ENCODE data around the gene ERG.

ERG gene

DNA sequence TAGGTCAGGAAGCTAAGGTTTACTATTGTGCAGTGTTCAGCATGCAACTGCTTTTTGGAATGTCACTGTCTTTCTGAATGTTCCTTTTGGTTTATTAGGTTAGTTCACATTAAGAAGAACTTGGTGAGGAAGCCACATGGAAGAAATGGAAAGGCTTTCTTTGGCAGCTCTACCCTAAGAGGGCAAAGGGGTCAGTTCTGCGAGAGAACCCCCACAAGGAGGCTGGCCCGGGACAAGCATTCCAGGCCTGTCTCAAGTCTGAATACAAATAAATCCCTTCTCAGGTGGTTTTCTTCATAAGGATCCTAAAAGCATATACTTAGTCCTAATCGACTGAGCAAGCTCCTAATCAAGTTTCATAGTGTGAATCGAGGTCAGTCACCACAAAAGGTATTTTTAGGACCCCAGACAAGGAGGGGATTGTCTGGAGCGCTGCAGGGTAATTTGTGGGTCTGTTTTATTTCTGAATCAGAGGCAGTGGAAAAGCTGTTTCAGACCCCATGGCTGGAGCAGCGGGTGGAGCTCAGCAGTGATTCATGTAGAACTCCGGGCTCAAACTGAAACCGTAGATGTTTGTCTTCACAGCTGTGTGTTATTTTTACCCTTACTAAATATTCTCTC, 63.3 kb downstream of the ERG start:
- no peak for DNase-seq (ENCODE audit: low spot score)

- DNase-seq (ENCODE audit: low spot score), result no peak
Measured at GRCh38 chr21:38433471-38433870, 64.8 kb downstream of the ERG start.

DNA sequence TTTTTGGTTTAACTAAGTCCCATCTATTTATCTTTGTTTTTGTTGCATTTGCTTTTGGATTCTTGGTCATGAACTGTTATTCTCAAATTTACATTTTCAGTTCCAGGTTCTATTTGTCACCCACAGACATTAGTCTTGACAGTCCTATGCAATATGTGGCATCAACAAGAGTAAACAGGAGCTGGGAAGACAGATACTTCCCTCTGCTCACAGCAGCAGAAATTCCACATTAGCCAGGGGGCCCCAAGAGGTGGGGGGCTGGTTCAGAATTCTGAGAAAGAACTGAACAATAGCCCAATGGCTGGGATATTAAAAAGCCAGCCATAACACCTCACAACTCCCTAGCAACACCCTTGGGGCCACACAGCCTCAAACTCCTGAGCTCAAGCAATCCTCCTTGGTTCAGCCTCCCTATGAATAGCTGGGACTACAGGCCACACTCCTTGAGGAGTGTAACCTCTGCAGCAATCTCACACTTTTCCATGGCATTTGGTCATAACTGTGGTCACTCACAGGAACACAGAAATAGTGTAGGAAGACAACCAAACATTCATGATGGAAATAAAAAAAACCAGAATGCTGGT, 67.8 kb downstream of the ERG start:
- no peak for DNase-seq (ENCODE audit: low spot score)

- DNase-seq (ENCODE audit: low spot score), result no peak
Measured at GRCh38 chr21:38429011-38429410, 69.3 kb downstream of the ERG start.

DNA sequence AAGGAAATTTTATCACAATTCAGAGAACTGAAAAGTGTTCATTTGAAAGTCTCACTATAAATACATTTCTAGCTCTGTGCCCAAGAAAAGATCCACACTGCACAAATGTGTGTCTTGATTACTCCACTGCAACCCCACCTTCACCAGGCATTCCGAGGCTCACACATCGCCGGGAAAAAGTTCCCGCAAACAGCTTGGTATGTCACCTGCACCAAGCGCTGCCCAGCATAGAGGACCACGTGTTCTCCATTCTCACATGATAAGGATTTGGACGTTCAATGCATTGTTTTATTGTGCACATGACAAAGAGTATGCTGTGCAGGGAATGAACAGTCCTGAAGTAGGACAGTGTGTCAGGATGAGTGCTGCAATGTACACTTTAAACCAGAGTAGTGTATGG, 70.1 kb downstream of the ERG start:
- DNase-seq (ENCODE audit: low spot score), result no peak

DNA sequence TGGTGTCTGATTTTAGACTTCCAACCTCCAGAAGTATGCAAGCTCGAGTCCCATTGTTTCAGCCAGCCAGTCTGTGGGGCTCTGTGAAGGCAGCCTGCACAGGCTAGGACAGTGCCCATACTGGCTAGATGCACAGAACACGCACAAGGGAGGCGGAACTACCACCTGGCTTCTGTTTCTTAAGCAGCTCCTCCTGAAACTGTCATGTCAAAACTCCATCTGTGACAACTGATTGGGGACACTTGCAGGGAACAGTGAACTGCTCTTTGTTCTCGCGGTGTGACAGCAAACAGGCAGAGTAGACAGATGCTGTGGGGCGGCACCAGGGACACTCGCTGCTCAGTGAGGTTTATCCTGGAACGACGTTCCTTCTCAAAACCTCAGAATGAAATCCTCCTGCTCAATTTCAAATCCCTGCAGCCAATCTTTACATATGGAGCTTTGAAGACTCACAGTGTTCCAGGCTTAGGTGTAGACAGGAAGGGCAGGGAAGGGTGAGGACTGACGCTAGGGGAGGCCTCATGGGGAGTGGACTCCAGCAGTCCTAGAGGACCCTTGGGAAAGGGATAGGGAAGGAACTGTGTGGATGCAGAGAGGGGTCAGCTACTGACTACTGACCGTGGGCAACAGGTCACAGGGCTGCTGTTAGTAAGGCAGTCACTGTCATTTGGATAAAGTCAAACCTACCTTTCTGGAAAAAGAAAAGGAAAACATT, 73.8 kb downstream of the ERG start:
- DNase-seq (ENCODE audit: low spot score), result no peak

- DNase-seq (ENCODE audit: low spot score), result no peak
Measured at GRCh38 chr21:38422082-38422481, 76.2 kb downstream of the ERG start.

- DNase-seq (ENCODE audit: low spot score), result no peak
Measured at GRCh38 chr21:38420140-38420539, 78.1 kb downstream of the ERG start.

- no peak for DNase-seq (ENCODE audit: low spot score)
Measured at GRCh38 chr21:38417726-38418125, 80.6 kb downstream of the ERG start.

DNA sequence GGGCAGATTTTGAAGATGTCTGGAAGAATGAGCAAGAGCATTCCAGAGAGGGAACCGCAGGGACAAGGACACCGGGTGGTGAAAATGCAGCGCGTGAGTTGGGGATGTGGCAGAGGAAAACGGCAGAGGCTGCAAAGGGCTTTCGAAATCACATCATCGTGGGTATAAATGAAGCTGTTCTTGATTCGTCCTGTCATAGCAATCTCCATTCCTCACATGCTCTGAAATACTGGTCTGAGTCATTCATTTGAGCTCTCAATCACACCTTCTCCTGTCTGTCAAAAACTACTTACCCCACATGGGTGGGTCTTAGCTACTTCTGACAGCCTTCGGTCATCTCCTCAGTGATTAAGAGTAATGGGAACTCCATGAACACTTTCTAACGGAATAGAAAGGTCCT, 81.5 kb downstream of the ERG start:
- no peak for DNase-seq (ENCODE audit: low spot score)

GRCh38 chr21:38413958-38414548, 84.2 kb downstream of the ERG start:
- no peak for DNase-seq (ENCODE audit: low spot score)

DNA sequence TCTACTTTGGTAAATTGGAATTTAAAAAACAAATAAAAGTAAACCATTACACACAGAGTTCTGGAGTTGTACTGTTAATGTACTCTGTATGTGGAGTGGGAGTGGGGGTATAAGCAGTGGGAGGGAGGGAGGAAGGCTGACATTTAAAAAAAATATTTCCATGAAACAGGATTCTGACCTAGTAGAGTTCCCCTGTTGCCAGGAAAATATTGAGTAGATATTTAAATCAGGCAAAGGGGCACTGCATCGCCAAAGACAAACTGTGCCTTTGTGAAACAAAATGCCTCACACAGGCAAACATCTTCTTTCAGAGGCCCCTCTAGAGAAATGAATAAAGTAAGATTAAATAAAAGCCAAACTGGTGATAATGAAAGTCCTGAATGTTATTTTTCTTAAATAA, 87.8 kb downstream of the ERG start:
- no peak for DNase-seq (ENCODE audit: low spot score)

GRCh38 chr21:38409907-38410306, 88.4 kb downstream of the ERG start:
- DNase-seq (ENCODE audit: low spot score), result no peak

DNA sequence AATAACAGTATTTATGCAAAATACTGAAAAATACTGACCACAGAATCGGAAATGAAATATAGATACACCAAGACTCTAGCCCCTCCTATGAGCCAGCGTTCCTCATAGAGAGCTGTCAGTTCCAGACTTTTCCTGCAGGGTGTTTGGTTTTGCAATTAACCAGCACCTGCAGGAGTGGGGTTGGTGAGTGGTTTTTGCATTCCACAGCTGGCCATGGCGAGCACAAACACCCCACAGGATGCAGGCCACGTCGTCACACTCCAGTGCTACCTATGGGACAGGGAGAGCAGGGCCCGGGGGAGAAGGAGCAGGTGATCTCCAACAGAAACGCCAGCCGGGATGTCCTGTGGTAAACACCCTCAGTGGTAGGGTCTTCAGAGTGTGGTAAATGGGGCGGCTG, 94.1 kb downstream of the ERG start:
- no peak for DNase-seq (ENCODE audit: low spot score)

- no peak for DNase-seq (ENCODE audit: low spot score)
Measured at GRCh38 chr21:38402795-38403194, 95.5 kb downstream of the ERG start.

DNA sequence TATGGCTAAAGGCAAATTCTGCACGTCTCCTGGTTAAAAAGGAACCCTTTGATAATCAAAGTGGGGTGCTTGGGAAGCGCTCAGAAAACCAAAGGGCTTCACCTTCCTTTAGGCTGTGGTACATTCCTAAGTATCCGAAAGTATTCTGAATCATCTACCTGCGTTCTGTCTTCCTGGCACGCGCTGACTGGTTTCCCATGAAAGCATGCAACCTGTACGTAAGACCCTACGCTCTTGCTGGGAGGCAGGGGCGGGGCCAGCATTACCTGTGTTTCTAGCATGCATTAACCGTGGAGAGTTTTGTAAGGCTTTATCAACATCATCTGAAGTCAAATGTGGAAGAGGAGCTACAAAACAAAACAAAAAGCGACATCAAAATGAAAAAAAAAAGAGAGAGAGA, 96.0 kb downstream of the ERG start:
- DNase-seq (ENCODE audit: low spot score), result no peak

GRCh38 chr21:38401191-38401926, 96.9 kb downstream of the ERG start:
- no peak for DNase-seq (ENCODE audit: low spot score)

DNA sequence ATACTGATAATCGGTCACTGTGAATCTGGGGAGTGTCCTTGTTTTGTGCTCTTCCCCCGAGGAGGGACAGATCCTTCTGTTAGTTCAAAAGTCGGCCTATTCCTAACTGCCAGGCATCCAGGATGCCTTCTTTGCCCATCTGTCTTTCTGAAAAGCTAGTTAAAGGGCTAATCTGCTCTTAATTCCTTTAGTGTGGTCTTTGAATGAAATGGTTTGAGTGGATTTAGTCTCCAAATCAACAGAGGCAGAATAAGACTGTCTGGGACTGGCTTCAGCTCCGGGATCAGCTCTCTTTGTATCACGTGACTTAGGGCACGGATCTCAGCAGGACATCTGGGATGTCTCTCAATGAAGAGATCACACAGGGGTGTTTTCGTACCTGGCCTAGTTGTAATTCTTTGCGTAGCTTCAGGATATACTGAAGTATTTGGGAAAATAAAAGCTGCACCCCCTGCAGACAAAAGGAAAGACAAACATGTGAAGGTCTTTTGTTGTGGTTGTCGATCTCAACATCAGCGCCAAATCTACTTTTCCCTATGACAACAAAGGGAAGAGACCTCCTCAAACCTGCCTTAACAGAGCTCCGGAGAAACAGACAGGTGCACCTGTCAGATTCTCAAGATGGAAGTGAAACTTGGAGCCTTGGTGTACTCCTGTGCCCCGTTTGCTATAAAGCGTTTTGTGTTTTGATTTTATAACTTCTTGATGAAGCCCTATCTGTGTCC, 97.9 kb downstream of the ERG start:
- no peak for DNase-seq (ENCODE audit: low spot score)

DNA sequence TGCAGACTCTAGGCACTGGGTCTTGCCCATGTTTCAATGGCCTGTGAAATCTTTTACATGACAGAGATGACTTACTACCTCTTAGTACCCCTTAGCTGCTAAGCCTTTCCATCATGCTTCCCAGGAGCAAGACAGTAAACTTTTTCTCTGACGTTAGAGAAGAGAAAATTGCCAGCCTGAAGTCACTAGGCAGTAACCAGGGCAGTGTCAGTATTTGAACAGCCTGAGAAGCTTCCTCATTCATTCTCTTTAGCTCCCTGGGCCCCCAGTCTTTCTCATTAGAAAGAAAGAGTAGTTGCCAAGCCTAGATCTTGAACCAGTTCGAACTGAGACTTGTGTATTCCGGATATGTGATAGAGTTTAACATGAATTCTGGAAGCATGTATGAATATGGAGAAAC, 99.2 kb downstream of the ERG start:
- no peak for DNase-seq (ENCODE audit: low spot score)

- no peak for DNase-seq (ENCODE audit: low spot score)
Measured at GRCh38 chr21:38396325-38396724, 102.0 kb downstream of the ERG start.

DNA sequence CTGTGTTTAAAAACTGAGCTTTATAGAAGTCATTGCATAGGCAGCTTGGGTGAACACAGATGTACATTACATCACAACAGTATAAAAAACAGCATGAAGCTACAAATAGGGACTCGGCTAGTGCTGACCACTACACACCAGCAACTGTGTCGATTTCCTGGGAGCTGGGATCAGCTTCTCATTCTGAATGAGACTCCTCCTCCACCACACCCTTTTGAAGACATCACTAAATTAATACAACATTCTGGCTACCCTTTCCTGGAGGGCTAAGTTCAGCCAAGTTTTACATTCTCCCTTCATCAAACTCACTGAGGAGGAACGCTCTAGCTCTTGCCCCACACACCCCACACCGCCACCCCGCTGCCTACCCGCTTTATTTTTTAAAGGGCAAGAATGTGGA, 102.7 kb downstream of the ERG start:
- no peak for DNase-seq (ENCODE audit: low spot score)

GRCh38 chr21:38392661-38393060, 105.6 kb downstream of the ERG start:
- no peak for DNase-seq (ENCODE audit: low spot score)

Data from putamen (tissue), 1 donor.